ENCODE results near the gene SLC34A2.
"Not testable (repeated sequence)": the region's sequence is repeated elsewhere in the genome, so short reads cannot be mapped to it uniquely, and the experiment has no call there.

Gene SLC34A2, protein sequence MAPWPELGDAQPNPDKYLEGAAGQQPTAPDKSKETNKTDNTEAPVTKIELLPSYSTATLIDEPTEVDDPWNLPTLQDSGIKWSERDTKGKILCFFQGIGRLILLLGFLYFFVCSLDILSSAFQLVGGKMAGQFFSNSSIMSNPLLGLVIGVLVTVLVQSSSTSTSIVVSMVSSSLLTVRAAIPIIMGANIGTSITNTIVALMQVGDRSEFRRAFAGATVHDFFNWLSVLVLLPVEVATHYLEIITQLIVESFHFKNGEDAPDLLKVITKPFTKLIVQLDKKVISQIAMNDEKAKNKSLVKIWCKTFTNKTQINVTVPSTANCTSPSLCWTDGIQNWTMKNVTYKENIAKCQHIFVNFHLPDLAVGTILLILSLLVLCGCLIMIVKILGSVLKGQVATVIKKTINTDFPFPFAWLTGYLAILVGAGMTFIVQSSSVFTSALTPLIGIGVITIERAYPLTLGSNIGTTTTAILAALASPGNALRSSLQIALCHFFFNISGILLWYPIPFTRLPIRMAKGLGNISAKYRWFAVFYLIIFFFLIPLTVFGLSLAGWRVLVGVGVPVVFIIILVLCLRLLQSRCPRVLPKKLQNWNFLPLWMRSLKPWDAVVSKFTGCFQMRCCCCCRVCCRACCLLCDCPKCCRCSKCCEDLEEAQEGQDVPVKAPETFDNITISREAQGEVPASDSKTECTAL

GRCh38 chr4:25654971-25655963 is at the start of gene SLC34A2:
Gene SLC34A2 (plus strand): TSS chr4:25655851. CDS start chr4:25662501, 6,650 bp downstream.
- DNase-seq (ENCODE audit: low read depth in 2 of 2): no peak

- no peak for DNase-seq (ENCODE audit: low read depth in 2 of 2)
These were observed 47.0 kb upstream of the SLC34A2 start for GRCh38 chr4:25608644-25609043.

- DNase-seq (ENCODE audit: low read depth in 2 of 2): no peak
These were observed 45.7 kb upstream of the SLC34A2 start for GRCh38 chr4:25609976-25610375.

GRCh38 chr4:25613613-25614012 is 42.0 kb upstream of the SLC34A2 start:
- DNase-seq (ENCODE audit: low read depth in 2 of 2): not testable (repeated sequence)

GRCh38 chr4:25614807-25615206 is 40.8 kb upstream of the SLC34A2 start:
- no peak for DNase-seq (ENCODE audit: low read depth in 2 of 2)

DNA sequence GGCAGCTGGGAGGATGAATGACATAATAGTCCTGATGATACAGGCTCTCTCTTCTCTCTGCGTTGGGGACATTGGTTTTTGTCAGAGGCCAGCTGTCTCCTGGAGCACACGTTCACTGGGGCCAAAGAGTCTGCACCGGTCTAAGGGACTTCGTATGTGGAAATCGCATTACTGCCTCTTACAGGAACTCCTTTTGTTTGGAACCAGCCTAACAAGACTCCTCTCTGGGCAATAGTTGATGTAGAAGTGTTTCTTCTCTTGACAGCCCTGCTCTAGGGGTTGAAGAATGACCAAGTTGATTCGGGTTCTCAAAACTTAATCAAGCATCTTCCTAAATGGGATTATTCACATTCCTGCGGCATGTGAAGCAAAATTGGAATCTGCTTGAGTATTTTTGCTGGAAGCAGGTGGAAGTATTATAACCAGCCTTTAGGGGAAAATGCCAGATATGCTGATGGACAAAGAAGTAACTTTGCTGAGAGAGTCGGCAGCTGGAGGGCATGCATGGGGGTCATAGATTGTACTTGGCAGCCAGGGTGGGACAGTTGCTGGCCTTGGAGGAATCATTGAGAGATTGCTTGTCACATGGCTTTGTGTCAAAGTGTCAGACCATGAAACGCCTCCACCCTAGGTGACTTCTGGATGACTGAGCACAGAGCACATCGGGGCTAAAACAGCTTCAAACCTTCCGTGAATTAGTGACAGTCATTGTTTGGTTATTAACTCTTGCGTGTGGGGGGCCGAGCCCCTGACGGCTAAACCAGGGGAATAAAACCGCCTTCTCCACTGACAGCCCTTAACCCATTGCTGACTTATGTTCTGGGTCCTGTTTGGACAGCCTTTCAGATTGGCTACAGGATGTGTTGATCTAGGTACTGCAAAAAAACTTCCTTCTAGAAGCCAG is 34.4 kb upstream of the SLC34A2 start:
- no peak for DNase-seq (ENCODE audit: low read depth in 2 of 2)

DNA sequence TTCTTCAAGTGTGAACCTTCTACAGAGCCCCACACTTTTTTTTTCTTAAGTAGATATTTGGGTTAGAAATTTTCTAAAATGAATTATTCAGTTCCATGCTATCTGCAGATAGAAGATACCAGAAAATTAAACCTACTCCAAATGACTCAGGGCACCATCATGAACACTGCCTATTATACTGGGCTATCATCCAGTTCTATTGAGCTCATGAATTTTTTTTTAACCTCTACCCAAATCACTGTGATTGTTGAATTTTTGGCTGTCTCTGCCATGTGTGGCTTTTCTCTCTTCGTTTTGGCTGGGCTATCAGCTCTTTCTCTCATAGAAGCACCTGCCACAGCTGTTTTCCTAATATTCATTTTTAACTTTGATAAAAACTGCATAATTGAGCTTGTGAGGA is 31.0 kb upstream of the SLC34A2 start:
- no peak for DNase-seq (ENCODE audit: low read depth in 2 of 2)

GRCh38 chr4:25628451-25628850 is 27.2 kb upstream of the SLC34A2 start:
- DNase-seq (ENCODE audit: low read depth in 2 of 2): no peak

DNA sequence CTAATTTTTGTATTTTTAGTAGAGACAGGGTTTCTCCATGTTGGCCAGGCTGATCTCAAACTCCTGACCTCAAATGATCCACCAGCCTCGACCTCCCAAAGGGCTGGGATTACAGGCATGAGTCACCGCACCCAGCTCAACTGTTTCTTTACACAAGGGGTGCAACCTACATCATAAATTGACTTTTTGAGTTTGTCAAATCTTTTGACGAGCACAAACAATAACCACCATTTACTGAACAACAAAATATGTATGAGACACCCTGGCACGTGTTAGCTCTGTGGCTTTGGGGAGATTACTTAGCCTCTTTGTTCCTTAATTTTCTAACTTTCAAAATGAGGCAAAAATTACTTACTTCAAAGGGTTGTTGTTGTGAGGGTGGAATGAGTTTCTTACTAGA is 23.5 kb upstream of the SLC34A2 start:
- no peak for DNase-seq (ENCODE audit: low read depth in 2 of 2)

GRCh38 chr4:25633541-25633940 is 22.1 kb upstream of the SLC34A2 start:
- no peak for DNase-seq (ENCODE audit: low read depth in 2 of 2)

- no peak for DNase-seq (ENCODE audit: low read depth in 2 of 2)
These were observed 20.1 kb upstream of the SLC34A2 start for GRCh38 chr4:25635501-25635900.

- no peak for DNase-seq (ENCODE audit: low read depth in 2 of 2)
These were observed 17.9 kb upstream of the SLC34A2 start for GRCh38 chr4:25637581-25638220.

GRCh38 chr4:25638221-25638601 is 17.4 kb upstream of the SLC34A2 start:
- no peak for DNase-seq (ENCODE audit: low read depth in 2 of 2)

DNA sequence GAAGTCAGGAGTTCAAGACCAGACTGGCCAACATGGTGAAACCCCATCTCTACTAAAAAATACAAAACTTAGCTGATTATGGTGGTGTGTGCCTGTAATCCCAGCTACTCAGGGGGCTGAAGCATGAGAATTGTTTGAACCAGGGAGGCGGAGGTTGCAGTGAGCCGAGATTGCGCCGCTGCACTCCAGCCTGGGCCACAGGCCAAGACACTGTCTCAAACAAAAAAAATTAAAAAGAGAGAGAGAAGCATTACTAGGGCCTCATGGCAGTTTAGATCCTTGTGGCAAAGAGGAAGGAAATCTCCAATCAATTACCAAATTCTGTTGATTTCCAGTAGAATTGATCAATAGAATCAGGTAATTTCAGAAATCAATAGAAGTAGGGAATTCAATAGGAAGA is 16.8 kb upstream of the SLC34A2 start:
- no peak for DNase-seq (ENCODE audit: low read depth in 2 of 2)

GRCh38 chr4:25650311-25650710 is 5.3 kb upstream of the SLC34A2 start:
- no peak for DNase-seq (ENCODE audit: low read depth in 2 of 2)

DNA sequence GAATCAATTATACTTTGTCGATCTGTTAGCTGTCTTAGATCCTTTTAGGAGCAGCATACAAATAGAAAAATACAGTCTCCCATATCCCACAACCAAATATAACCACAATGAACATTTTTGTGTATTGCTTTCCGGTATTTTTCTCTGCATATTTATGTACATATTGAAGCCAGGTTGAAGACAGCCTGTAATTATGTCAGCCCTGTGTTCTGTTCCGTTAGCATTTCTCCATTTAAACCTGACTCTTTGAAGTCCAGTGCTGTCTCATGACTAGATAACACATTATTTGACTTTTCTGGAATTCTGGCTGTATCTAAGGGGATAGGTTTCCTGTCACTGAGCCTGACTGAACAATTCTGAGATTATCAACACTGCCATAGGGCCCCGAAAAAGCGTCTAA is 4.0 kb upstream of the SLC34A2 start:
- DNase-seq (ENCODE audit: low read depth in 2 of 2): no peak

GRCh38 chr4:25654031-25654970 is 1.4 kb upstream of the SLC34A2 start:
- DNase-seq (ENCODE audit: low read depth in 2 of 2): no peak

DNA sequence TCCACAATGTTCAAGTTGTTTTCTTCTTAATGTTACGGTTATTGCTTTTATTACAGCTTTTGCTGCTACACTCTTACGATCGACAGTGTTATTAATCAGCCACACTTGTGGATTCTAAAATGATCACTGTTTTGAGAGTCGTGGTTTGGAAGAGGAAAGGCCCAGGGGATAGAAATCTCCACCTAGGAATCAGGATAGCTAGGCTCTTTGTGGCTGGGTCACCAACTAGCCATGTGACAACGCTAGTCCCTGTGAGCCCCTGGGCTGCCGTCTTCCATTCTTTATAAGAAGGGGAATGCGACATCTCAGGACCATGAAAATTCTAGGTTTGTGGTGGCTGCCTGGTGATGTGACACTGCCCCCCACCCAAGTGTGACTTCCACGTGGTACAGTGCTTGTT is 380 bp downstream of the SLC34A2 start:
- DNase-seq (ENCODE audit: low read depth in 2 of 2): no peak

GRCh38 chr4:25658357-25658771 is 2.7 kb downstream of the SLC34A2 start:
- DNase-seq (ENCODE audit: low read depth in 2 of 2): no peak
